ENCODE measurements around the gene GNL1. TPM values are rescaled to one million over a fixed set of nuclear protein-coding genes. Genes with fewer than 3 reads are reported as not detected.
A peak's percentile ranks its signal among the peaks of the same experiment; 100 is the strongest.

Gene GNL1
- polyA plus RNA-seq, 1 donor (not counting 4 experiments of a cell fraction or from before 2014, with no cell fraction given) = 39.5 TPM

GRCh38 chr6:30556906-30557682, 805 bp upstream of the GNL1 start, which contains the start of gene PRR3:
PRR3 (plus strand) TSS chr6:30557295; CDS start chr6:30557345, 50 bp downstream.
- H3K4me2 ChIP-seq (ENCODE audit: control insufficient read depth, extremely low read depth, insufficient read depth, low read depth, low read length) = peak within 1 kb of the TSS; percentile 99
- H3K9me1 ChIP-seq (ENCODE audit: control insufficient read depth, extremely low read depth, insufficient read depth, low read length) = peaks cover 4% of the 10 kb centered on the region
- dilution Hi-C loops (cut with MboI; ENCODE audit: extremely low pct_ligation_motif_present, low sequenced_read_pairs) = no loop called here
- H3K27ac ChIP-seq (ENCODE audit: control insufficient read depth, insufficient read depth, low read length) = peak within 1 kb of the TSS; percentile 89
- H3K4me3 ChIP-seq (ENCODE audit: control insufficient read depth in 2 of 3, extremely low read depth in 1 of 3, insufficient read depth in 2 of 3, low read depth in 1 of 3, low read length in 3 of 3) = peak within 1 kb of the TSS; percentile 91 to 100 (median 99)
- H3K79me2 ChIP-seq (ENCODE audit: control insufficient read depth, insufficient read depth, low read length) = peaks cover 23% of the 10 kb centered on the region
- no peaks in the 10 kb centered on the region for H4K20me1 ChIP-seq (ENCODE audit: control insufficient read depth, extremely low read depth, insufficient read depth, low read length)
- peak within 1 kb of the TSS; percentile 95 for H3K9ac ChIP-seq (ENCODE audit: control insufficient read depth, extremely low read depth, insufficient read depth, low read length)
- no peaks in the 10 kb centered on the region for H3K27me3 ChIP-seq (ENCODE audit: control insufficient read depth, extremely low read depth, insufficient read depth, low read length)
- H3K4me1 ChIP-seq (ENCODE audit: control insufficient read depth, extremely low read depth, insufficient read depth, low read length) = peaks cover 18% of the 10 kb centered on the region
- FAIRE-seq = peak; percentile 43
- H2AFZ ChIP-seq (ENCODE audit: control insufficient read depth, low read length) = peak within 1 kb of the TSS; percentile 96
- peak; percentile 36 for DNase-seq (ENCODE audit: low read depth, low spot score)
- TF ChIP-seq EZH2 (IDR thresholded peaks at IDR 0.05; ENCODE audit: low read length) = no peak
- no peak for TF ChIP-seq CTCF (optimal IDR thresholded peaks at IDR 0.05 in 1 of 3, IDR thresholded peaks at IDR 0.05 in 1 of 3, conservative IDR thresholded peaks at IDR 0.05 in 1 of 3; ENCODE audit: extremely low read depth in 1 of 3, insufficient read depth in 2 of 3, low read length in 3 of 3)
- peaks cover 12 to 21% of the 10 kb centered on the region in 2 experiments for H3K36me3 ChIP-seq (ENCODE audit: control insufficient read depth in 2 of 2, extremely low read depth in 1 of 2, insufficient read depth in 2 of 2, low read length in 2 of 2)
- H3K9me3 ChIP-seq (ENCODE audit: control insufficient read depth, low read depth, low read length) = no peaks in the 10 kb centered on the region

GRCh38 chr6:30555816-30556065, 548 bp downstream of the GNL1 start:
- peak overlapping the region; percentile 95 for H3K9ac ChIP-seq (ENCODE audit: control insufficient read depth, extremely low read depth, insufficient read depth, low read length)
- peaks cover 4% of the 10 kb centered on the region for H3K9me1 ChIP-seq (ENCODE audit: control insufficient read depth, extremely low read depth, insufficient read depth, low read length)
- peaks cover 18% of the 10 kb centered on the region for H3K4me1 ChIP-seq (ENCODE audit: control insufficient read depth, extremely low read depth, insufficient read depth, low read length)
- H3K27ac ChIP-seq (ENCODE audit: control insufficient read depth, insufficient read depth, low read length) = peak overlapping the region; percentile 89
- no peaks in the 10 kb centered on the region for H3K27me3 ChIP-seq (ENCODE audit: control insufficient read depth, extremely low read depth, insufficient read depth, low read length)
- TF ChIP-seq CTCF (optimal IDR thresholded peaks at IDR 0.05 in 1 of 3, IDR thresholded peaks at IDR 0.05 in 1 of 3, conservative IDR thresholded peaks at IDR 0.05 in 1 of 3; ENCODE audit: extremely low read depth in 1 of 3, insufficient read depth in 2 of 3, low read length in 3 of 3) (no peak), EZH2 (IDR thresholded peaks at IDR 0.05; ENCODE audit: low read length) (no peak)
- peak overlapping the region; percentile 96 for H2AFZ ChIP-seq (ENCODE audit: control insufficient read depth, low read length)
- dilution Hi-C loops (cut with MboI; ENCODE audit: extremely low pct_ligation_motif_present, low sequenced_read_pairs) = no loop called here
- H3K36me3 ChIP-seq (ENCODE audit: control insufficient read depth in 2 of 2, extremely low read depth in 1 of 2, insufficient read depth in 2 of 2, low read length in 2 of 2) = peaks cover 14 to 27% of the 10 kb centered on the region in 2 experiments
- peak overlapping the region; percentile 94 for H3K4me2 ChIP-seq (ENCODE audit: control insufficient read depth, extremely low read depth, insufficient read depth, low read depth, low read length)
- H3K9me3 ChIP-seq (ENCODE audit: control insufficient read depth, low read depth, low read length) = no peaks in the 10 kb centered on the region
- no peak for DNase-seq (ENCODE audit: low read depth, low spot score)
- peaks cover 23% of the 10 kb centered on the region for H3K79me2 ChIP-seq (ENCODE audit: control insufficient read depth, insufficient read depth, low read length)
- FAIRE-seq = no peak
- peak overlapping the region; percentile 91 to 100 (median 99) for H3K4me3 ChIP-seq (ENCODE audit: control insufficient read depth in 2 of 3, extremely low read depth in 1 of 3, insufficient read depth in 2 of 3, low read depth in 1 of 3, low read length in 3 of 3)
- no peaks in the 10 kb centered on the region for H4K20me1 ChIP-seq (ENCODE audit: control insufficient read depth, extremely low read depth, insufficient read depth, low read length)
